HFF-Myc (cell line): ENCODE results near the gene RRAS2.

Experiments
- DNase-seq: peaks from one replicate; pipeline ENCODE4 v3.0.0-alpha.2; 2011; ENCODE audit warnings: low read depth; ENCODE audit errors: extremely low read depth
- H3K4me3 ChIP-seq: replicated peaks from 2 replicates; pipeline ENCODE4 v1.5.1; 2011; ENCODE audit warnings: low read depth, mild to moderate bottlenecking, control low read depth, low read length
- CTCF ChIP-seq: IDR thresholded peaks from 2 replicates; pipeline ENCODE4 v1.5.1; 2012; ENCODE audit warnings: mild to moderate bottlenecking, low read depth, low read length, control low read depth; ENCODE audit errors: missing control alignments

The RRAS2 gene

GRCh38 chr11:14380125-14380936 lies 21.3 kb upstream of the RRAS2 start:
- TF ChIP-seq CTCF = no peak
- H3K4me3 ChIP-seq = peak overlapping the region; percentile 43

GRCh38 chr11:14378171-14378570 lies 19.2 kb upstream of the RRAS2 start:
- no peak overlapping the region for H3K4me3 ChIP-seq
- no peak for DNase-seq
- no peak for TF ChIP-seq CTCF

More at GRCh38 chr11:14380125-14380936, 21.3 kb upstream of the RRAS2 start:
- DNase-seq = no peak

- no peak for TF ChIP-seq CTCF
- H3K4me3 ChIP-seq = no peak overlapping the region
- no peak for DNase-seq
These were observed 17.9 kb upstream of the RRAS2 start for GRCh38 chr11:14376920-14377319.

- DNase-seq = no peak
- TF ChIP-seq CTCF = peak; percentile 20
These were observed 16.2 kb upstream of the RRAS2 start for GRCh38 chr11:14374922-14375830.

GRCh38 chr11:14373941-14374646 lies 15.1 kb upstream of the RRAS2 start:
- TF ChIP-seq CTCF = no peak
- no peak for DNase-seq
- H3K4me3 ChIP-seq = no peak overlapping the region

More at GRCh38 chr11:14374922-14375830, 16.2 kb upstream of the RRAS2 start:
- H3K4me3 ChIP-seq = no peak overlapping the region

DNA sequence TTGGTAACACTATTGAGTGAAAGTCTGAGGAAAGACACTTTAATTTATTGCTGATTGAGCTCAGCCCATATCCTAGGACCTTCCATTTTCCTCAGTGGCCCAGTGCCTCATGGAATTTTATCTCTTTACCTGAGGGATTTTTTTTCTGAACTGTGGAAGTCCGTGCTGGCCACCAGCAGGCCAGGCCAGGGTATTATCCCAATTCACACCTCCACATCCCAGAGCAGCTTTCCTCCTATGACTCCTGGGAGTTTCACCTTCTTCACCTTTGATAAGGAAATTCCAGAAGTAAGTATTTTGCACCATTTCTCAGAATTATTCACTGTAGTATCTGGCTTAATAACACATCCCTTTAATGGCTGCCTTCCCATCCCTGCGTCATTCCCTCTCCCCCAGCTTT lies 13.0 kb upstream of the RRAS2 start:
- no peak for TF ChIP-seq CTCF
- no peak overlapping the region for H3K4me3 ChIP-seq
- DNase-seq = no peak
